SK-N-SH treated with all-trans-retinoic acid at 6 μM for 48 hours (cell line): ENCODE results near the gene FAM24A.

Experiments
- ATAC-seq: fragments of 200-7000 bp; cut with Tn5 transposase; 3 replicates; pipeline ENCODE4 v1.9.1; 2020; ENCODE audit warnings: mild to moderate bottlenecking, moderate library complexity
- ARNTL ChIP-seq: fragments of 450-650 bp; formaldehyde crosslinking; IDR thresholded peaks from 2 replicates; pipeline ENCODE4 v1.5.0; 2020; ENCODE audit warnings: low read depth, mild to moderate bottlenecking, moderate library complexity, borderline replicate concordance
- BACH2 ChIP-seq: fragments of 250-450 bp; sonication (Bioruptor Pico); IDR thresholded peaks from 2 replicates; pipeline ENCODE4 v1.9.0; 2021; ENCODE audit warnings: mild to moderate bottlenecking, borderline replicate concordance
- CSDC2 ChIP-seq: fragments of 250-450 bp; sonication (Bioruptor Pico); IDR thresholded peaks from 2 replicates; pipeline ENCODE4 v1.5.0; 2020; ENCODE audit warnings: mild to moderate bottlenecking, moderate library complexity
- ESRRG ChIP-seq: fragments of 250-450 bp; sonication (Bioruptor Pico); IDR thresholded peaks from 2 replicates; pipeline ENCODE4 v1.6.1; 2021; ENCODE audit warnings: mild to moderate bottlenecking
- GLIS3 ChIP-seq: fragments of 250-450 bp; sonication (Bioruptor Pico); IDR thresholded peaks from 2 replicates; pipeline ENCODE4 v1.5.0; 2020; ENCODE audit warnings: mild to moderate bottlenecking, moderate library complexity
- ISL1 ChIP-seq: fragments of 250-450 bp; sonication (Bioruptor Pico); IDR thresholded peaks from 2 replicates; pipeline ENCODE4 v2.1.2; 2022; ENCODE audit warnings: mild to moderate bottlenecking, moderate library complexity
- OSR1 ChIP-seq: fragments of 250-450 bp; sonication (Bioruptor Pico); IDR thresholded peaks from 2 replicates; pipeline ENCODE4 v1.8.0; 2022; ENCODE audit warnings: moderate library complexity, mild to moderate bottlenecking, inconsistent platforms
- PATZ1 ChIP-seq: fragments of 250-450 bp; sonication (Bioruptor Pico); IDR thresholded peaks from 2 replicates; pipeline ENCODE4 v1.8.0; 2020; ENCODE audit warnings: mild to moderate bottlenecking, moderate library complexity, borderline replicate concordance
- POU6F1 ChIP-seq: fragments of 250-450 bp; sonication (Bioruptor Pico); IDR thresholded peaks from 2 replicates; pipeline ENCODE4 v1.8.0; 2021; ENCODE audit warnings: low read depth, mild to moderate bottlenecking, moderate library complexity, borderline replicate concordance
- PPARA ChIP-seq: fragments of 250-450 bp; sonication (Bioruptor Pico); IDR thresholded peaks from 2 replicates; pipeline ENCODE4 v1.5.0; 2020; ENCODE audit warnings: mild to moderate bottlenecking, borderline replicate concordance
- TCF4 ChIP-seq: fragments of 250-450 bp; sonication (Bioruptor Pico); IDR thresholded peaks from 2 replicates; pipeline ENCODE4 v1.8.0; 2021; ENCODE audit warnings: mild to moderate bottlenecking, moderate library complexity, borderline replicate concordance
- TOX ChIP-seq: fragments of 250-450 bp; sonication (Bioruptor Pico); IDR thresholded peaks from 2 replicates; pipeline ENCODE4 v1.8.0; 2021; ENCODE audit warnings: mild to moderate bottlenecking, moderate library complexity, borderline replicate concordance
- TSHZ2 ChIP-seq: fragments of 250-450 bp; sonication (Bioruptor Pico); IDR thresholded peaks from 2 replicates; pipeline ENCODE4 v1.5.0; 2020; ENCODE audit warnings: mild to moderate bottlenecking, moderate library complexity
- ZC3H10 ChIP-seq: fragments of 250-450 bp; sonication (Bioruptor Pico); IDR thresholded peaks from 2 replicates; pipeline ENCODE4 v1.5.1; 2021; ENCODE audit warnings: mild to moderate bottlenecking, moderate library complexity
- ZFP3 ChIP-seq: fragments of 250-450 bp; sonication (Bioruptor Pico); IDR thresholded peaks from 2 replicates; pipeline ENCODE4 v1.5.0; 2020; ENCODE audit warnings: mild to moderate bottlenecking, moderate library complexity
- ZFP30 ChIP-seq: fragments of 450-650 bp; formaldehyde crosslinking; IDR thresholded peaks from 2 replicates; pipeline ENCODE4 v1.5.0; 2022; ENCODE audit warnings: mild to moderate bottlenecking, moderate library complexity
- ZNF565 ChIP-seq: fragments of 450-650 bp; formaldehyde crosslinking; conservative IDR thresholded peaks from 2 replicates; pipeline ENCODE4 v1.5.0; 2020; ENCODE audit warnings: low read depth, mild to moderate bottlenecking, moderate library complexity
- ZNF70 ChIP-seq: fragments of 450-650 bp; formaldehyde crosslinking; IDR thresholded peaks from 2 replicates; pipeline ENCODE4 v1.5.0; 2020; ENCODE audit warnings: mild to moderate bottlenecking, moderate library complexity
- ZNF8 ChIP-seq: fragments of 450-650 bp; formaldehyde crosslinking; IDR thresholded peaks from 2 replicates; pipeline ENCODE4 v1.5.0; 2020; ENCODE audit warnings: mild to moderate bottlenecking, moderate library complexity

Gene FAM24A

GRCh38 chr10:122911889-122912484 is 1.6 kb downstream of the FAM24A start (continued):
- peak; percentile 82; the same call in 1 of the 2 replicates for TF ChIP-seq ZNF565 (CRISPR knock-in tag)

- TF ChIP-seq ZNF70 (CRISPR knock-in tag), result no peak
- TF ChIP-seq POU6F1 (CRISPR knock-in tag), result no peak
- TF ChIP-seq ZC3H10, result no peak
- no peak for TF ChIP-seq TCF4 (CRISPR knock-in tag)
- no peak for TF ChIP-seq ESRRG (CRISPR knock-in tag)
- no peak for TF ChIP-seq ARNTL (CRISPR knock-in tag)
- TF ChIP-seq ZNF8 (CRISPR knock-in tag), result no peak
- TF ChIP-seq OSR1 (CRISPR knock-in tag), result no peak
- no peak for TF ChIP-seq PPARA (CRISPR knock-in tag)
- no peak for TF ChIP-seq GLIS3 (CRISPR knock-in tag)
- TF ChIP-seq BACH2, result no peak
- ATAC-seq, result no peak
These were observed 5.3 kb downstream of the FAM24A start for GRCh38 chr10:122915700-122916099.

GRCh38 chr10:122930140-122930539 is 19.7 kb downstream of the FAM24A start:
- no peak for ATAC-seq
- TF ChIP-seq PPARA (CRISPR knock-in tag) (no peak), TSHZ2 (CRISPR knock-in tag) (no peak)
- TF ChIP-seq, all 23 proteins: peak for 0

GRCh38 chr10:122931088-122931906 is 20.9 kb downstream of the FAM24A start:
- no peak for TF ChIP-seq CSDC2 (CRISPR knock-in tag)

GRCh38 chr10:122939133-122939855 is 28.9 kb downstream of the FAM24A start:
- no peak for ATAC-seq
- no peak for TF ChIP-seq ZFP3 (CRISPR knock-in tag)
- no peak for TF ChIP-seq TOX (CRISPR knock-in tag)
- TF ChIP-seq TCF4 (CRISPR knock-in tag), result no peak
- no peak for TF ChIP-seq ESRRG (CRISPR knock-in tag)
- no peak for TF ChIP-seq ISL1 (CRISPR knock-in tag)
- TF ChIP-seq ZFP30 (CRISPR knock-in tag), result no peak
- no peak for TF ChIP-seq CSDC2 (CRISPR knock-in tag)
- no peak for TF ChIP-seq BACH2
- no peak for TF ChIP-seq OSR1 (CRISPR knock-in tag)
- no peak for TF ChIP-seq PATZ1 (CRISPR knock-in tag)
- no peak for TF ChIP-seq PPARA (CRISPR knock-in tag)
- TF ChIP-seq, all 23 proteins: peak for 0

More at GRCh38 chr10:122931088-122931906, 20.9 kb downstream of the FAM24A start:
- no peak for ATAC-seq
